Adrenal gland (tissue), 19 donors: ENCODE data around the gene ARL13A. TPM values are rescaled to one million over a fixed set of nuclear protein-coding genes. Genes with fewer than 3 reads are reported as not detected.

Source experiments
- DNase-seq, 7 donors: peaks; one replicate each; pipeline ENCODE4 v3.0.0-alpha.2; 2019 to 2020
- H3K27ac ChIP-seq, 5 donors: fragments of 200-600 bp; sonication (generic) in 4 of 5; 1 replicate in 3 of 5; 2 replicates in 2 of 5; pipeline versions ENCODE4 v1.5.1 to v1.8.0; 2016 to 2020; ENCODE audit warnings: mild to moderate bottlenecking in 1 of 5
- H3K27me3 ChIP-seq: fragments of 200-600 bp; 2 replicates; pipeline ENCODE4 v1.8.0; 2021
- H3K36me3 ChIP-seq, 2 donors: fragments of 200-600 bp; replicated peaks in 1 of 2; 1 replicate in 1 of 2; 2 replicates in 1 of 2; pipeline versions ENCODE4 v1.5.1 to v1.8.0; 2018 to 2022
- H3K4me1 ChIP-seq, 2 donors: fragments of 200-600 bp; replicated peaks in 1 of 2; 1 replicate in 1 of 2; 2 replicates in 1 of 2; pipeline versions ENCODE4 v1.5.1 to v1.8.0; 2018 to 2021
- H3K4me3 ChIP-seq, 4 donors: fragments of 200-600 bp; sonication (generic) in 3 of 4; one replicate each; pipeline ENCODE4 v1.5.1; 2016 to 2018
- H3K9me3 ChIP-seq, 3 donors: fragments of 200-600 bp; sonication (generic) in 1 of 3; replicated peaks in 1 of 3; 1 replicate in 2 of 3; 2 replicates in 1 of 3; pipeline versions ENCODE4 v1.5.1 to v1.8.0; 2016 to 2021
- POLR2A ChIP-seq, 2 donors: fragments of 450-650 bp; IDR thresholded peaks; one replicate each; pipeline ENCODE4 v1.6.1; 2017; ENCODE audit warnings: antibody characterized with exemption in 2 of 2, mild to moderate bottlenecking in 2 of 2, moderate library complexity in 1 of 2
- WGBS, 4 donors: extraction: QIAGEN DNeasy Blood & Tissue Kit in 2 of 4; methylation state at CpG; one replicate each; pipeline versions ENCODE4 v1.1.5 to v1.1.7; 2013 to 2017; 5-methylcytosine and 5-hydroxymethylcytosine counted together
- intact Hi-C, 2 donors: fragments of 100-400 bp; cut with DNase I; formaldehyde crosslinking; loops; one replicate each; pipeline versions ENCODE4 v1.14.1 to v1.15.0; 2022 to 2023
- long read RNA-seq, 10 donors: library from polyadenylated mRNA in 3 of 10; unstranded in 2 of 10; stranded (forward) in 1 of 10; transcript quantifications; one replicate each; pipeline ENCODE4 v2.0.0 and lab custom pipeline, GENCODE V29; 2021 to 2026
- polyA plus RNA-seq, 3 donors: library from polyadenylated mRNA; stranded (reverse); fragments of 200-250 nt in 2 of 3; fragments of 350-450 nt in 1 of 3; fragmentation: Illumina TruSeq in 1 of 3; extraction: RNeasy Lipid Tissue Mini Kit (QIAGEN cat#74804) in 1 of 3; gene quantifications; one replicate each; pipeline ENCODE4 v1.2.3, GENCODE V29; 2013 to 2014
- total RNA-seq, 9 donors: library from RNA; depleted of rRNA in 4 of 9; stranded (reverse); fragments of >200 nt in 4 of 9; fragments of 120-200 nt in 1 of 9; fragmentation: NEBNext Ultra II Directional in 1 of 9; extraction: Animal tissue kit (Norgen Biotek cat#: 25700) in 1 of 9; gene quantifications; one replicate each; pipeline versions ENCODE4 v1.1.0 to v1.2.4, GENCODE V29; 2013 to 2023
- TF ChIP-seq, protein P1 (sequence below), 6 experiments: fragments of 450-650 bp in 4 of 6; fragments of 200-600 bp in 2 of 6; sonication (generic) in 1 of 6; IDR thresholded peaks; 1 replicate in 5 of 6; 2 replicates in 1 of 6; pipeline versions ENCODE4 v1.5.1 to v1.8.0; 2016 to 2021; ENCODE audit warnings: antibody characterized with exemption in 6 of 6, mild to moderate bottlenecking in 2 of 6, moderate library complexity in 1 of 6
- donor health status: healthy with polysubstance abuse.
- donor health status: Bipolar disorder and iron deficiency.
- donor health status: DM: yes; HTN: yes; CAD: no.
- donor health status: DM: no; HTN: no; CAD: no.
- donor health status: DM: no; HTN: no; CAD: no.
- donor health status: DM: yes; HTN: yes; CAD: no.

ARL13A gene
- total RNA-seq (not detected), polyA plus RNA-seq (not detected)
- long read RNA-seq, donor 1, result 0 reads
- long read RNA-seq, donor 2, result 0 reads
- long read RNA-seq, donor 3, result 0 reads
- long read RNA-seq, donor 4, result 0 reads
- long read RNA-seq, donor 5, result 0 reads
- long read RNA-seq, donor 6, result 0 reads
- long read RNA-seq, donor 7, result 0 reads
- long read RNA-seq, donor 8, result 0 reads
- long read RNA-seq, donor 9, result 0 reads
- long read RNA-seq, donor 10, result 0 reads

DNA sequence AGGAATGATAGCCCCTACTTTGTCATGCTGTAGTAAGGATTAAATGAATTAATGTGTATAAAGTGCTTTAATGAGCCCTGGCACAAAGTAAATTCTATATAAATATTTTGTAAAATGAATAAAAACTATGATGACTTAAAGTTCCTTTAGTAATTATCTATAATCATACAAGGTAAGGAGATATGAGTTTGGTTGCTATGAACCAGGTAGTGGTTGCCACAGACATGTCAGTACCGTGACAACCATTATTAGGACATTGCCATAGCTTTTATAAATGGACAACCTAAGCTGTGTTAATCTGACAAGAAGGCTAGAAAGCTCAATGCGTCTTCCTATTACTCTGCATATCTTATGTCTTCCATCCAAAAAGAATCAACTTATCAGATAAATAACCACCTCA is at the start of gene ARL13A:
Gene ARL13A (plus strand): TSS at position 301 of the 400 bp plus-strand sequence. CDS start 3,982 bp downstream, outside the sequence.
- WGBS, 4 donors, result 59 to 100% (median 86%) methylated on average over 2 of the region's 2 CpGs
- intact Hi-C loops, result no loop called here
- DNase-seq, result no peak
- no peak for TF ChIP-seq POLR2A (IDR thresholded peaks at IDR 0.05)
- TF ChIP-seq, protein P1, sequence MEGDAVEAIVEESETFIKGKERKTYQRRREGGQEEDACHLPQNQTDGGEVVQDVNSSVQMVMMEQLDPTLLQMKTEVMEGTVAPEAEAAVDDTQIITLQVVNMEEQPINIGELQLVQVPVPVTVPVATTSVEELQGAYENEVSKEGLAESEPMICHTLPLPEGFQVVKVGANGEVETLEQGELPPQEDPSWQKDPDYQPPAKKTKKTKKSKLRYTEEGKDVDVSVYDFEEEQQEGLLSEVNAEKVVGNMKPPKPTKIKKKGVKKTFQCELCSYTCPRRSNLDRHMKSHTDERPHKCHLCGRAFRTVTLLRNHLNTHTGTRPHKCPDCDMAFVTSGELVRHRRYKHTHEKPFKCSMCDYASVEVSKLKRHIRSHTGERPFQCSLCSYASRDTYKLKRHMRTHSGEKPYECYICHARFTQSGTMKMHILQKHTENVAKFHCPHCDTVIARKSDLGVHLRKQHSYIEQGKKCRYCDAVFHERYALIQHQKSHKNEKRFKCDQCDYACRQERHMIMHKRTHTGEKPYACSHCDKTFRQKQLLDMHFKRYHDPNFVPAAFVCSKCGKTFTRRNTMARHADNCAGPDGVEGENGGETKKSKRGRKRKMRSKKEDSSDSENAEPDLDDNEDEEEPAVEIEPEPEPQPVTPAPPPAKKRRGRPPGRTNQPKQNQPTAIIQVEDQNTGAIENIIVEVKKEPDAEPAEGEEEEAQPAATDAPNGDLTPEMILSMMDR (IDR thresholded peaks at IDR 0.05), result no peak
- Histone ChIP-seq H3K4me1 (no peaks in the 10 kb centered on the region), H3K27ac (no peak within 1 kb of the TSS), H3K9me3 (no peaks in the 10 kb centered on the region), H3K36me3 (no peaks in the 10 kb centered on the region), H3K4me3 (no peak within 1 kb of the TSS), H3K27me3 (no peaks in the 10 kb centered on the region)

DNA sequence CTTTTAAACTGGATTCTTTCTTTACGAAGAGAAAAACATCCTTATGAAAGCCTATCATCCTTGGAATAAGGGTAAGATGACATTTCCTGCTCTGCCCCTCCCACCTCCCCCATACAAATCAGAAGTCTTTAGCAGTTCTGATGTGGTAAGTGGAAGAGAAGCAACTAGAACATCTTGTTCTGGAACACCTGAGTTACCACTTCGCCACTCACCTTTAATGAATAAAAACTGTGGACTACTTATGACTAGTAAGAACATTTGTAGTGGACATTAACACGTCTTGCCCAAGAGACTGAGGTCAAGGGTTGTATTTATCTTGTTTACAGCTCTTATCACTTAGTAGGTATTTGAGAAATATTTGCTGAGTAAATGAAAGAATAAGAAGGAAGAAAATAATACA is 45.1 kb upstream of the ARL13A start:
- no peak overlapping the region for H3K27ac ChIP-seq
- TF ChIP-seq POLR2A (IDR thresholded peaks at IDR 0.05), result no peak
- intact Hi-C loops, result no loop called here
- H3K4me3 ChIP-seq, result no peak overlapping the region
- H3K27me3 ChIP-seq, result peaks cover 12% of the 10 kb centered on the region
- DNase-seq, result no peak
- WGBS, 4 donors, result 65 to 83% (median 70%) methylated on average over 3 of the region's 3 CpGs
- H3K36me3 ChIP-seq, result no peaks in the 10 kb centered on the region
- H3K4me1 ChIP-seq, result no peaks in the 10 kb centered on the region
- no peaks in the 10 kb centered on the region for H3K9me3 ChIP-seq

DNA sequence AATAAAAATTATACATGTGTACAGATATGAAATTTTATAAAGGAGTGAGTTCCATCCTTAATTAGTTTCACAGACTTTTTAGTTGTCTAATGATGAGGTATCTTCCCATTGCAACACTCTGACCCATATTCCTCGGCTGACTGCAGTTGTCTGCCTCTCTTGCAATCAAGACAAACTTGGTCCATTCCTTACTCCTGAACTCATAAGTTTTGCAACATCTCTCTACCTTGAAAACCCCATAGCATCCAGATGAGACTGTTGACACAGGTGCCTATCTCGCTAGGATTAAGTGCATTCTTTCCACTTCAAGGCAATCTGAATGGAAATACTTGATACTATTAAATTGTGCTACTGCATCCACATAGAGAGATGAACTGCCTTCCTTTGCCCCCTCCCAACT is 43.1 kb upstream of the ARL13A start:
- TF ChIP-seq, protein P1 (IDR thresholded peaks at IDR 0.05), result no peak
- TF ChIP-seq POLR2A (IDR thresholded peaks at IDR 0.05), result no peak
- Histone ChIP-seq H3K4me1 (peaks cover 0 to 3% of the 10 kb centered on the region in 2 donors), H3K27me3 (peaks cover 15% of the 10 kb centered on the region), H3K27ac (no peak overlapping the region), H3K4me3 (no peak overlapping the region), H3K9me3 (no peaks in the 10 kb centered on the region), H3K36me3 (no peaks in the 10 kb centered on the region)
- 69 to 76% (median 73%) methylated on average over 2 of the region's 2 CpGs for WGBS, 4 donors
- no peak for DNase-seq
- intact Hi-C loops, result no loop called here

DNA sequence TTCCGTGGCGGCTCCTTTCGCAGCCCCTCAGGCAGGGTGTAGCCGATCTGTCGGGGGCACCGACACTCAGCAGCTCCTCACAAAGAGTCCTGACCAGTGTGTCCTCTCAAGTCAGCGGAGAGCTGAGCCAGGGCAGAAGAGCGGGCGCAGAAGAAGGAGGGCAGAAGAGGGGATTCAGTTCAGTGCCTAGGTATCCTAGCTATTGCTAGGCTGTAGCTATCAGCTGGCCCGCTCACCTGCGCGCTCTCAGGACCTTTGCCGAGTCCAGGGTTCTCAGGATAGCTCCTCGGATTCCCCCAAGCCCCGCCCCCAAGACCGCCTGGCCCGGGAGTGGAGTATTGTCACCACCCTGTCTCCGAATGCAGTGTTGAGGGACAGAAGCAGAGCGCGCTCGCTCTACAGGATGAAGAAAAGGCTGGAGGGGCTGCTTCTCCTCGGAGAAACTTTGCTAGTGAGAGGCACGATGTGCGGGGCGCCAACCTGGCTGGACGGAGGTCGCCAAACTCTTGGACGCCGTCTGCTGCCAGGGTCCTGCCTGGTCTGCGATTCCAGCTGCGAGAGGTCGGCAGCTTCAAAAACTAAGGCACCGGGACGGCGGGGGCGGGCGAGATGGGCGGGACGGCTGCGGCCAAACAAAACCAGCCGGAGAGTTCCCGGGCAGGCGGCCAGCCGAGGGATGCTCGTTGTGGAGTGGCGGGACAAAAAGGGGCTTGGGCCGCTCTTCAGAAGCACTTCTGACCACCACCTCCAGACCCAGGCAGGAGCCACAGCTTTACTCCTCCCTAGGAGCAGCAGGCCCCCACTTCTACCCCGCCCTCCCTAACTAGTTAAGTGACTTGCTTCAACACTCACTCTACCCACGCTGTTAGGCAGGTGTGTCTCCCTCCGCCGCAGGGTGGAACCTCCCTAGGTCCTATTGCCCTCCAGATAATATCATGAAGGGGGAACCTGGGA is 40.6 kb upstream of the ARL13A start, which contains the start of gene XKRX:
Gene XKRX (minus strand): TSS at position 258 of the 954 bp plus-strand sequence. CDS start 613 bp downstream, outside the sequence.
- Histone ChIP-seq H3K36me3 (no peaks in the 10 kb centered on the region), H3K9me3 (no peaks in the 10 kb centered on the region), H3K4me1 (peaks cover 0 to 3% of the 10 kb centered on the region in 2 donors), H3K27me3 (peaks cover 15% of the 10 kb centered on the region), H3K4me3 (peak within 1 kb of the TSS in 1 of 4 donors; percentile 44), H3K27ac (peak within 1 kb of the TSS in 1 of 5 donors; percentile 40)
- TF ChIP-seq, protein P1 (IDR thresholded peaks at IDR 0.05), result no peak
- TF ChIP-seq POLR2A (IDR thresholded peaks at IDR 0.05), result no peak
- 2 to 39% (median 13%) methylated on average over 7 to 51 of the region's 51 CpGs for WGBS, 4 donors
- peak; percentile 25 to 51 (median 35) for DNase-seq
- intact Hi-C loops, result no loop called here
